ENCODE data around the gene ABHD15. TPM values are rescaled to one million over a fixed set of nuclear protein-coding genes. Genes with fewer than 3 reads are reported as not detected.
A peak's percentile ranks its signal among the peaks of the same experiment; 100 is the strongest.

The ABHD15 gene
- total RNA-seq, 2 experiments from 2014 or later, result 4.1 to 4.9 TPM

DNA sequence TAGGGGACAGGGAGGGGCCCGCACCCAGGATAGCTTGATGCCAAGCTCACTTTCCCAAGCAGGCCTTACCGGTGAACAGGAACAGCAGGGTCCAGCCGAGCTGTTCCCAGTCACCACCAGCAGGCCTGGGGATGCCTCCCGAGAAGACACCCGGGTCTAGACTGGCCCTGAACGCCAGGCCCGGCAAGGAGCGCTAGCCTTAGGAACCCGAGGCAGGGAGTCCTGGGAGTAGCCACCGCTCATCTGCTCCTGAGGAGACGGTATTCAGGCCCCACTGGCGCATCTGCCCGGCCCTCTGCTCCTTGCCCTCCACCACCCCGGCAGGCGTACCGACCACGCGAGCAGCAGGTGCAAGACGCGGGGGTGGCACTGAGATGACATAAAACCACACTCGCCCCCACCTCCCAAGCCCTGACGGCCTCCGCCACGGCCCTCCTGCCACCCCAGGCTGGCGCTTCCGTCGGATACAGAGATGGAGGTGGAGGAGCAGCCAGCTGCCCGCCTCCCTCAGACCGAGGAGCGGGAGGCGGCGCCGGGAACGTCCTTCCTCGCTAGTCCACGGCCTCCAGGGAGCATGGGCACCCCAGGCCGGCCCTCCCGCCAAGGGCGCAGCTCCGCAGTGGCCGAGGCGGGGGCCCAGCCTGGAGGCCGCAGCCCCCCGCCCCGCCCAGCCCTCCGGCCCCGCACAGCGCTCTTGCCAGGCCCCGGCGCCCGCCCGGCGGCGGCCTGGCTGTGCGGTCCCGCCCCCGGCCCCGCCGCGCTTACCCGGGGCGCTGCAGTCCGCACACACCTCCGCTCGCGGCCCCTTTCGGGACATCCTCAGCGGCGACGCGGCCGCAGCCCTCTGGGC lies 21.9 kb upstream of the ABHD15 start:
- CTCF ChIA-PET, result interaction anchor here (1.4 to 3.9 kb wide), 3 partner anchors 21 to 29 kb away, joined by 5 to 28 read pairs (median 5); partner anchors contain the start of gene ABHD15
- peaks cover 4% of the 10 kb centered on the region for H3K36me3 Mint-ChIP-seq (ENCODE audit: low read depth)
- H3K27ac ChIP-seq (ENCODE audit: low read depth in 1 of 2, low read length in 2 of 2), result peak overlapping the region; percentile 40 to 60
- intact Hi-C loops (cut with DNase I, micrococcal nuclease), result loop anchor here (1.0 to 10.0 kb wide), 8 partner anchors 8 to 844 kb away; partner anchors contain the start of genes PHF12 (in 1 of the 2), SSH2 (in 1 of the 2), TP53I13 (in 1 of the 2) and TRAF4 (in 1 of the 2)
- DNase-seq (peak in 5 of 14 experiments; percentile 34 to 71 (median 58)), ATAC-seq (ENCODE audit: poor library complexity) (peak; percentile 12)
- peak overlapping the region; percentile 84 for H3K4me3 ChIP-seq (ENCODE audit: low read length)
- no peaks in the 10 kb centered on the region for H3K27me3 Mint-ChIP-seq
- no peaks in the 10 kb centered on the region for H3K9me3 Mint-ChIP-seq
- TF ChIP-seq, protein P1, sequence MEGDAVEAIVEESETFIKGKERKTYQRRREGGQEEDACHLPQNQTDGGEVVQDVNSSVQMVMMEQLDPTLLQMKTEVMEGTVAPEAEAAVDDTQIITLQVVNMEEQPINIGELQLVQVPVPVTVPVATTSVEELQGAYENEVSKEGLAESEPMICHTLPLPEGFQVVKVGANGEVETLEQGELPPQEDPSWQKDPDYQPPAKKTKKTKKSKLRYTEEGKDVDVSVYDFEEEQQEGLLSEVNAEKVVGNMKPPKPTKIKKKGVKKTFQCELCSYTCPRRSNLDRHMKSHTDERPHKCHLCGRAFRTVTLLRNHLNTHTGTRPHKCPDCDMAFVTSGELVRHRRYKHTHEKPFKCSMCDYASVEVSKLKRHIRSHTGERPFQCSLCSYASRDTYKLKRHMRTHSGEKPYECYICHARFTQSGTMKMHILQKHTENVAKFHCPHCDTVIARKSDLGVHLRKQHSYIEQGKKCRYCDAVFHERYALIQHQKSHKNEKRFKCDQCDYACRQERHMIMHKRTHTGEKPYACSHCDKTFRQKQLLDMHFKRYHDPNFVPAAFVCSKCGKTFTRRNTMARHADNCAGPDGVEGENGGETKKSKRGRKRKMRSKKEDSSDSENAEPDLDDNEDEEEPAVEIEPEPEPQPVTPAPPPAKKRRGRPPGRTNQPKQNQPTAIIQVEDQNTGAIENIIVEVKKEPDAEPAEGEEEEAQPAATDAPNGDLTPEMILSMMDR (IDR thresholded peaks at IDR 0.05), result no peak
- peak overlapping the region; percentile 98 for H3K4me3 Mint-ChIP-seq
- H3K9me3 ChIP-seq (ENCODE audit: control insufficient read depth in 1 of 2, insufficient read depth in 1 of 2, low read length in 2 of 2), result no peaks in the 10 kb centered on the region
- POLR2A ChIA-PET, result interaction anchor here (1.0 to 4.4 kb wide), 5 partner anchors 16 to 28 kb away, joined by 4 to 40 read pairs (median 7); partner anchors contain the start of gene TP53I13
- no peaks in the 10 kb centered on the region for H3K36me3 ChIP-seq (ENCODE audit: insufficient read depth, low read length)
- H3K4me1 Mint-ChIP-seq (ENCODE audit: low read depth), result peaks cover 76% of the 10 kb centered on the region
- H3K27ac Mint-ChIP-seq, result peak overlapping the region; percentile 84
- H3K4me1 ChIP-seq (ENCODE audit: insufficient read depth, low read length), result peaks cover 84% of the 10 kb centered on the region
- no peaks in the 10 kb centered on the region for H3K27me3 ChIP-seq (ENCODE audit: control insufficient read depth in 1 of 2, insufficient read depth in 2 of 2, low read length in 2 of 2)

DNA sequence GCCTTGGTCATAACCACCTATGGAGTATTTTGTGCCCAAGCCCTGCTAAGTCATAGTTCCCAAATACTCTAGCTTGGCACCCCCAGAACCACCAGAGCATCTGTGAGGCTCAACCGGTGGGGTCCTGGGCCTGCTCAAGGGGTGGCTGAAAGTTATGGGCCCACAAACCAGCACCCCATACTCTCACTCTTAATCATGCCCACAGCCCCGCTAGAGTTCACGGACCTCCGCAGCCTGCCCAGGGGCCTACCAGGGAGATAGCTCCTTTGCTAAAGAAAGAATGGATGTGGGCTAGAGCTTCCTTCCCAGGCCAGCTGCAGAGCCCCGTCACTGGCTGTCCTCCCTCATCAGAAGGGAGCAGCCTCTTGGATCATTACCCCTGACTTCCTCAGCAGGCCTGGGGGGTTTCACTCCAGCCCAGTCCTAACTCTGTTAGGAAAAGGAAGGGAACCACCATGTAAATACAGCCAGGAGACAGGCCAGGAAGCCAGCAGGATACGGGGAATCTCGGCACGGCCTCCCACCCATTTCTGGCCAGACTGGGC lies 21.3 kb upstream of the ABHD15 start:
- TF ChIP-seq, protein P1 (IDR thresholded peaks at IDR 0.05), result no peak

DNA sequence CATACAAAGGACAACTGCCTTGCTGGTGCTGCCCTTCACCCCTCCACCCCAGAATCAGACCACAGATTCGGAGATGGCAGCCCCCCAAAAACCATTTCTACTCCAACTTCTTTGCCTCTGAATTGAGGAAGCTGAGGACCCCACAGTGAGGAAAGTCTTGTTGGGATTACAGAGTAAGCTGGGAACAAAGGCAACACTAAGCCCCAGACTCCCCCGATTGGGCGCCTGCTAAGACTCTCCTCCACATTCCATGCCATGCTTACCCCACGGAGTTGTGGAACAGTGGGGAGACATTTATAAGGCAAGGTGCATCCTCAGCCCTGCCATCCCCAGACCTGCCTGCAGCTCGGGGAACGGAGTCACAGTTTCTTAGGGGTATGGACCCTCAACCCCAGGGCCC lies 20.8 kb upstream of the ABHD15 start:
- POLR2A ChIA-PET, result interaction anchor here (1.0 to 4.4 kb wide), 5 partner anchors 15 to 29 kb away, joined by 4 to 40 read pairs (median 7); partner anchors contain the start of gene TP53I13

More for the DNA sequence above, 21.3 kb upstream of the ABHD15 start:
- peaks cover 84% of the 10 kb centered on the region for H3K4me1 ChIP-seq (ENCODE audit: insufficient read depth, low read length)
- H3K36me3 Mint-ChIP-seq (ENCODE audit: low read depth), result peaks cover 4% of the 10 kb centered on the region
- H3K27me3 Mint-ChIP-seq, result no peaks in the 10 kb centered on the region
- no peak for ATAC-seq (ENCODE audit: poor library complexity)
- no peak for DNase-seq
- H3K36me3 ChIP-seq (ENCODE audit: insufficient read depth, low read length), result peaks cover 4% of the 10 kb centered on the region
- H3K27me3 ChIP-seq (ENCODE audit: control insufficient read depth in 1 of 2, insufficient read depth in 2 of 2, low read length in 2 of 2), result no peaks in the 10 kb centered on the region
- intact Hi-C loops (cut with DNase I, micrococcal nuclease), result loop anchor here (2.0 to 10.0 kb wide), 5 partner anchors 19 to 843 kb away; partner anchors contain the start of genes PHF12 (in 1 of the 2), SSH2 (in 1 of the 2), TP53I13 (in 1 of the 2) and TRAF4 (in 1 of the 2)
- H3K9me3 ChIP-seq (ENCODE audit: control insufficient read depth in 1 of 2, insufficient read depth in 1 of 2, low read length in 2 of 2), result no peaks in the 10 kb centered on the region
- H3K4me3 ChIP-seq (ENCODE audit: low read length), result peak overlapping the region; percentile 84
- H3K4me1 Mint-ChIP-seq (ENCODE audit: low read depth), result peaks cover 83% of the 10 kb centered on the region
- H3K9me3 Mint-ChIP-seq, result no peaks in the 10 kb centered on the region
- H3K27ac Mint-ChIP-seq, result peak overlapping the region; percentile 84
- peak overlapping the region; percentile 40 to 60 for H3K27ac ChIP-seq (ENCODE audit: low read depth in 1 of 2, low read length in 2 of 2)
- CTCF ChIA-PET, result interaction anchor here (0.6 to 3.9 kb wide), 4 partner anchors 21 to 807 kb away, joined by 4 to 28 read pairs (median 5); partner anchors contain the start of gene ABHD15
- peak overlapping the region; percentile 98 for H3K4me3 Mint-ChIP-seq
- POLR2A ChIA-PET, result interaction anchor here (1.0 to 4.4 kb wide), 5 partner anchors 16 to 29 kb away, joined by 4 to 40 read pairs (median 7); partner anchors contain the start of gene TP53I13

More for the DNA sequence above, 20.8 kb upstream of the ABHD15 start:
- Histone ChIP-seq H3K4me1 (ENCODE audit: insufficient read depth, low read length) (peaks cover 80% of the 10 kb centered on the region), H3K36me3 (ENCODE audit: insufficient read depth, low read length) (peaks cover 9% of the 10 kb centered on the region), H3K4me3 (ENCODE audit: low read length) (no peak overlapping the region), H3K9me3 (ENCODE audit: control insufficient read depth in 1 of 2, insufficient read depth in 1 of 2, low read length in 2 of 2) (no peaks in the 10 kb centered on the region), H3K27ac (ENCODE audit: low read depth in 1 of 2, low read length in 2 of 2) (no peak overlapping the region), H3K27me3 (ENCODE audit: control insufficient read depth in 1 of 2, insufficient read depth in 2 of 2, low read length in 2 of 2) (no peaks in the 10 kb centered on the region)
- CTCF ChIA-PET, result interaction anchor here (0.6 to 3.9 kb wide), 4 partner anchors 20 to 807 kb away, joined by 4 to 28 read pairs (median 5); partner anchors contain the start of gene ABHD15
- H3K27ac Mint-ChIP-seq, result peak overlapping the region; percentile 84
- H3K9me3 Mint-ChIP-seq, result no peaks in the 10 kb centered on the region
- ATAC-seq (ENCODE audit: poor library complexity) (no peak), DNase-seq (no peak)
- TF ChIP-seq, protein P1 (IDR thresholded peaks at IDR 0.05), result no peak
- H3K36me3 Mint-ChIP-seq (ENCODE audit: low read depth), result peaks cover 5% of the 10 kb centered on the region
- peak overlapping the region; percentile 98 for H3K4me3 Mint-ChIP-seq
- H3K27me3 Mint-ChIP-seq, result no peaks in the 10 kb centered on the region
- H3K4me1 Mint-ChIP-seq (ENCODE audit: low read depth), result peaks cover 80% of the 10 kb centered on the region
- intact Hi-C loops (cut with DNase I, micrococcal nuclease), result loop anchor here in 1 of 2 experiments (5.0 to 10.0 kb wide), 3 partner anchors 175 to 843 kb away; partner anchors contain the start of genes PHF12 and TRAF4

Data from CD4-positive, alpha-beta T cell (primary cell).